Inflammatory macrophage treated with lipopolysaccharide for 4 hours (primary cell): ENCODE results near the gene MAK.
"Not testable (repeated sequence)": the region's sequence is repeated elsewhere in the genome, so short reads cannot be mapped to it uniquely, and the experiment has no call there.

Source experiments
- DNase-seq: peaks from one replicate; pipeline ENCODE4 v3.0.0-alpha.2; 2020

MAK gene

GRCh38 chr6:10771371-10771894 lies 66.9 kb downstream of the MAK start:
- DNase-seq = no peak

- no peak for DNase-seq
Observed at GRCh38 chr6:10769419-10769818, 68.9 kb downstream of the MAK start.

DNA sequence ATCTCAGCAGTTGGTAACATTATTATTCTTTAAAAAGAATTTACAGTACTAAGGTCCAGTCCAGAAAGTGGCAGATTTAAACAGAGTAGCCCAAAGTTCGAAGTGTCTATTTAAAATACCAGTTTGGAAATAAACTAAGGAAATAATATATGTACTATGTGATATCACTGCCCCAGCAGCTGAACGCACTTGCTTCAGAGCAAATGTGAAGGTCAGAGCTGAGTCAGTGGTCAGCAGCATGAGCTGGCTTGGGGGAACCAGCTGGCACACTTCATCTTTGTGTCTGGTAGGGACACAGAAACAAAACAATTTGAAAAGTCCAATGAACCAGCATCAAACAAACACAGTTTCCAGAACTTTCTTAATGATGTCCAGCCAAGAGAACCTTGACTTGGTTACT lies 75.3 kb downstream of the MAK start:
- no peak for DNase-seq

GRCh38 chr6:10759884-10760329 lies 78.4 kb downstream of the MAK start:
- DNase-seq = no peak

DNA sequence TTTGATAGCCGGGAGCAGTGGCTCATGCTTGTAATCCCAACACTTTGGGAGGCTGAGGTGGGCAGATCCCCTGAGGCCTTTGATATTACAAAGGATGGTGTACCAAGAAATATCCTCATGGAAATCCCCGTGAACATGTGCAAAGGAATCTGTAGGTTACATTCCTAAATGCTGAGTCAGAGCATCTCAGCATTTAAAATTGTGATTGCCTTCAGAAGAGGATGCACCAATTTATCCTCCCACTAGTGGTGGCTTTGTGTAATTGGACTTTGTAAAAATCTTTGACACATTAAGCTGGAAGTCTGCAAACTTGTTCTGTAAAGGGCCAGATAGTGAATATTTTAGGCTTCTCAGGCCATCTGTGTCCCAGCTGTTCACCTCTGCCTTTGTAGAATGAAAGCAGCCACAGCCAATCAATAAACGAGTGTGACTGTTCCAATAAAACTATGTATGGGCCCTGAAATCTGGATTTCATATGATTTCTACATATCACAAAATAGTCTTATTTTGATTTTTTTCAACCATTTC lies 79.0 kb downstream of the MAK start:
- peak; percentile 59 for DNase-seq

DNA sequence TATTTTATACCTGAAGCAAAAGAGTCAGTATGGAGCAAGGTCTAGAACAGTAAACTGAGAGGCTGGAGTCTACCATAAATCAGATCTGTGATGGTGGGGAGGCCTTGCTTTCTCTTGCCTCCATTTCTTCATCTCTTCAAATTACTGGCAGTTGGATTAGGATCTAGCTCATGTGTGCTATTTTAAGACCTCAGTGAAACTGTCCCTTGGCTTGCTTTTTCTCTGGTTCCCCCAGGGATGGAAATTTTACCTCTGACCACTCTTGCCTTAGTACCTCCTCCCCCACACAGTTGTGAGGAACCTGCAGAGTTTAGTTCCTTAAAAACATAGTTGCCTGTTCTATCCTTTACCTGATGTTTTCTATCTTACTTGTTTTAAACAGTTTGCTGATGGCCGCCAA lies 82.3 kb downstream of the MAK start:
- DNase-seq = no peak

DNA sequence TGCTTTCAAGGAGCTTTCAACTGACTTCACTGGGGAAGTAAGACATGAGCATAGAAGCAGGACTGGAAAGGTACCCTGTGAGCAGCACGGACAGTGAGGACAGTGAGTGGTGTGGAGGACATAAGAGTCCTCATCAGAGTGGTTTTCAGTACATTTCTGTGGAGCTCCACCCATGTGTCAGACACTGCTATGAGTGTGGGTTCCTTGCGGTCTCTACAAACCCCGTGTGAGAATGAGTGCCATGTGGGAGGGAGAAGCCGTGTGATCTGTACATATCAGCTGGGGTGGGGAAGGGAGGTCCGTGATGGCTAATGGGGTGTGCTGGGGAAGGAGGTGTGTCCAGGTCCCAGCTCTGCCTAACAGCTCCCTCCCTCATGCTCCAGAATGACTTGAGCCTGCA lies 86.6 kb downstream of the MAK start:
- DNase-seq = not testable (repeated sequence)

GRCh38 chr6:10750568-10750967 lies 87.8 kb downstream of the MAK start:
- DNase-seq = not testable (repeated sequence)

- no peak for DNase-seq
Observed at GRCh38 chr6:10749734-10750133, 88.6 kb downstream of the MAK start.

GRCh38 chr6:10747251-10747972 lies 90.9 kb downstream of the MAK start, which contains the start of gene TMEM14B:
Gene TMEM14B, plus strand, starts transcription at chr6:10747805. Its CDS starts 1,441 bp downstream, at chr6:10749246.
- peak; percentile 99 for DNase-seq

DNA sequence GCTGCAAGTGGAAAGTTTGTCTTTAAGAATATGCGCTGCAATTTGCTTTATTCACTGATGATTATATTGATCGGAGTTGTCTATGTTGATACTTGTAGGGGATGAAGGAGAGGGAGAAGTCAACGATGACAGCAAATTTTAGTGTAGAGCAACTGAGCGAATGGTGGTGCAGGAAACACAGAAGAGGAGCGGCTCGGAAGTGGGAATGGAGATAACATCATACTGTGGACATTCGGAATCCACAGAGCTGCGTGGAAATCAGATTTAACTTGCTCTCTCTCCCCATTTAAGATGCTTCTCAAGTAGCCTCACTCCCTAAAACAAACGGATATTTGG lies 91.5 kb downstream of the MAK start:
- DNase-seq = no peak

DNA sequence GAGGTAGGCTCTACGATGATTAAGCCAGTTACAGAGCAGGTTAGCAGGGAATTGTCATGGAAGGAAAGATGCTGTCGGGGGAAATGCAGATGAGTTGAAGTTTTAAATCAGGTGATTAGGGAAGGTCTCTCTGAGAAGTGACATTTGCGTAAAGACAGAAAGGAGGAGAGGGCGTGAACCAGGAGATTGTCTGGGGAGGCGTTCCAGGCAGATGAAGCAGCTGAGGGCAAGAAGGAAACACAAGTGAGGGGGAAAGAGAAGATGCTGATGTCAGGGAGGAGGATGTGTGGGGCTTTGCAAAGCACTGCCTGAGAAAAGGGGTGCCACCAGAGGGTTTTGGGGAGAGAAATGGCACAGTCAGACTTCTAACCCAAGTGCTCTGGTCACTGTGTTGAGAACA lies 93.2 kb downstream of the MAK start:
- no peak for DNase-seq

DNA sequence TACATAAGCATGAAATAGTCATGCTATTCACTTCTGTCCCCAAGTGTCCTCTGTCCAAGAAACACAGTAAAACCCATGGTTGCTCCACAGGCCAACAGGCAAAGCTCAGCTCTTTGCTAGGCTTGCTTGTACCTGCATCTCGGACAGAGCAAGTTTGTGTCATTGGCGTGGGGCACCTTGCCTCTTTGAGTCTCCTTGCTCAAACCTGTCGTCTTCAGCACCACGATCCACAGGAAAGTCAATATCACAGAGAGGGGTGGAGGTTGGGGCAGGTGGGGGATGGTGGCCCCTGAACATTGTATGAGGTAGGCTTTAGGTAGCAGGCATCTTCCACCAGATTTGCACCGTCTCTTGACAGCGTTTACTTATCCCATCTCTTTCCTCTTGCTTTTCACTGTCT lies 94.8 kb downstream of the MAK start:
- DNase-seq = no peak

DNA sequence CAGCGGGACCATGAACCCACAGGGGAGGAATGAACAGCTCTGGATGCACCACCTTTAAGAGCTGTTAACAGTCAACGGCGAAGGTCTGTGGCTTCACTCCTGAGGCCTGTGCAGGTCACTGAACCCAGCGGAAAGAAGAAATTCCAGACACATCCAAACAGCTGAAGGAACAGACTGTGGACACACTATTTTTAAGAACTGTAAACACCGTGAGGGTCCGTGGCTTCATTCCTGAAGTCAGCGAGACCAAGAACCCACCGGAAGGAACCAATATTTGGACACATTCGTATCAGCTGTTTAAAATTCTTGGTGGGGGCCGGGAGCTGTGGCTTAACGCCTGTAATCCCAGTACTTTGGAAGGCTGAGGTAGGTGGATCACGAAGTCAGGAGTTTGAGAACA lies 96.1 kb downstream of the MAK start:
- DNase-seq = no peak

DNA sequence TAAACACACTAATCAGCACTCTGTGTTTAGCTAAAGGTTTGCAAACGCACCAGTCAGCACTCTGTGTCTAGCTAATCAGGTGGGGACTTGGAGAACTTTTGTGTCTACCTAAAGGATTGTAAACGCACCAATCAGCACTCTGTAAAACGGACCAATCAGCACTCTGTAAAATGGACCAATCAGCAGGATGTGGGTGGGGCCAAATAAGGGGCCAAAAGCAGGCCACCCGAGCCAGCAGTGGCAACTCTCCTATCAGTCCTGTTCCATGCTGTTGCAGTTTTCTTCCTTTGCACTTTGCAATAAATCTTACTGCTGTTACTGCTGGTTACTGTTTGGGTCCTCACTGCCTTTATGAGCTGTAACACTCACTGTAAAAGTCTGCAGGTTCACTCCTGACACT lies 96.7 kb downstream of the MAK start:
- DNase-seq = not testable (repeated sequence)

GRCh38 chr6:10740061-10740460 lies 98.3 kb downstream of the MAK start:
- no peak for DNase-seq

GRCh38 chr6:10736731-10737130 lies 101.6 kb downstream of the MAK start:
- DNase-seq = no peak

GRCh38 chr6:10733863-10734262 lies 104.5 kb downstream of the MAK start:
- DNase-seq = no peak

DNA sequence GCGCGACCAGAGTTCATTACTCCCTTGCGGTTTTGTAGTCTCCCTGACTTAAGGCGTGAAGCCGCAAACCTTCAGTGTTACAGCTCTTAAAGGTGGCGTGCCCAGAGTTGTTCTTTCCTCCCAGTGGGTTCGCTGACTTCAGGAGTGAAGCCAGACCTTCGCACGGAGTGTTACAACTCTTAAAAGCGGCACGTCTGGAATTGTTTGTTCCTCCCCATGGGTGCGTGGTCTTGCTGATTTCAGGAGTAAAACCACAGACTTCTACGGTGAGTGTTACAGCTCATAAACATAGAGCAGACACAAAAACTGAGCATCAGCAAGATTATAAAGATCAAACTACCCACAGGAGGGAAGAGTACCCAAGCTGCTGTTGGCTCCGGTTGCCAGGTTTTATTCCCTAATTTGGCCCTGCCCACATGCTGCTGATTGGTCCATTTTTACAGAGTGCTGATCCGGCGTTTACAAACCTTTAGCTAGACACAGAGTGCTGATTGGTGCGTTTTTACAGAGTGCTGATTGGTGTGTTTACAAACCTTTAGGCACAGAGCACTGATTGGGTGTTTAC lies 105.1 kb downstream of the MAK start:
- no peak for DNase-seq

DNA sequence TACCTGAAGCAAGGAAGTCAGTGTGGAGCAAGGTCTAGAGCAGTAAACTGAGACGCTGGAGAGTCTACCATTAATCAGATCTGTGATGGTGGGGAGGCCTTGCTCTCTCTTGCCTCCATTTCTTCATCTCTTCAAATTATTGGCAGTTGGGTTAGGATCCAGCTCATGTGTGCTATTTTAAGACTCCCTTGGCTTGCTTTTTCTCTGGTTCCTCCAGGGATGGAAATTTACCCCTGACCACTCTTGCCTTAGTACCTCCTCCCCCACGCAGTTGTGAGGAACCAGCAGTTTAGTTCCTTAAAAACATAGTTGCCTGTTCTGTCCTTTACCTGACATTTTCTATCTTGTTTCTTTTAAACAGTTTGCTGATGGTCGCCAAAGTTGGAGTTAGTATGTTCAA lies 108.1 kb downstream of the MAK start:
- peak; percentile 22 for DNase-seq

DNA sequence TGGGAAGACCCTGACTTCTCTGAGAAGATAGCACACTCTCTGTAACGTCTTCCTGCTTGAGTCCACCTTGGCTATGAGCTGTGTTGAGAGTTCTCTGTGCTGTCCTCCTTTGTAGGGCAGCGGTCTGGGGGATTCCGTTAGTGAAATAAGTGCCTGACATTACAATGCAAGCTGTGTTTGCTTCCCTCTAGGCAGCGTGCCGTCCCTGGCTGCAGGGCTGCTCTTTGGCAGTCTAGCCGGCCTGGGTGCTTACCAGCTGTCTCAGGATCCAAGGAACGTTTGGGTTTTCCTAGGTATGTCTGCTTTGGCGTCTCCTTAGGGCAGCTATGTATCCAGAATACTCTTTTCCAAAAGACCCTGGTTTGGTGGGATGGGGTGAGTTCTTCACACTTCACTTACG lies 112.6 kb downstream of the MAK start:
- no peak for DNase-seq

DNA sequence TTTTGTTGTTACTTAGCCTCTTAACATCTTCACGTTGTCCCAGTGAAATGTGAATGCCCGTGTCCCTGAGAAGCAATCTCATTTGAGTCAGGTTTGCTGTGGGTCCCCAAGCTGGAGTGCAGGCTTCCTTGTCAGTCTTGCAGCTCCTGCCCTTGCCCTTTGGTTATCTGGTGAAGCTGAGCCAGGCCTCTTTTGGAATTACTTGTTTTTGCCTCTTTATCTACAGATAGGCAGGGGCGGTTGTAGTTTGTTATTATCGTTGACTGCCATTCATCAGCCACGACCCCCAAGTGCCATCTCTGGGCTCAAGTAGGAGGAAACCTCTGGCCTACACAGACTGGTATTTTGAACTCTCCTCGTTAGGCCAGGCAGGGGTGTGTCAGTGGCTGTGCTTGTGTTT lies 113.3 kb downstream of the MAK start:
- DNase-seq = no peak

GRCh38 chr6:10723567-10723881 lies 114.8 kb downstream of the MAK start:
- DNase-seq = no peak

GRCh38 chr6:10722820-10723566 lies 115.3 kb downstream of the MAK start, which contains the start of gene TMEM14C:
Gene TMEM14C, plus strand, starts transcription at chr6:10723070. Its CDS starts 1,544 bp downstream, at chr6:10724614.
- peak; percentile 91 for DNase-seq
